Lung (tissue), 16 donors: ENCODE data around the gene TRAPPC1. TPM values are rescaled to one million over a fixed set of nuclear protein-coding genes. Genes with fewer than 3 reads are reported as not detected.
A peak's percentile ranks its signal among the peaks of the same experiment; 100 is the strongest.

Source experiments
- ATAC-seq: fragments of 200-7000 bp; cut with Tn5 transposase; one replicate; pipeline ENCODE4 v1.9.1; 2020; ENCODE audit warnings: moderate number of reproducible peaks; ENCODE audit not compliant: insufficient read depth, low FRiP score
- DNase-seq, 3 donors: peaks; one replicate each; pipeline ENCODE4 v3.0.0-alpha.2; 2013 to 2017
- H3K27ac ChIP-seq, 2 donors: one replicate each; pipeline ENCODE4 v1.5.1; 2013; ENCODE audit warnings: mild to moderate bottlenecking in 2 of 2, moderate library complexity in 2 of 2, control low read depth in 1 of 2, inconsistent platforms in 1 of 2, low read depth in 1 of 2, low read length in 1 of 2
- H3K27me3 ChIP-seq, 3 donors: one replicate each; pipeline ENCODE4 v1.5.1; 2013; ENCODE audit warnings: low read length in 2 of 3; ENCODE audit not compliant: control insufficient read depth in 3 of 3, insufficient read depth in 3 of 3
- H3K36me3 ChIP-seq, 4 donors: one replicate each; pipeline ENCODE4 v1.5.1; 2013; ENCODE audit warnings: low read length in 4 of 4, mild to moderate bottlenecking in 1 of 4, moderate library complexity in 1 of 4; ENCODE audit not compliant: control insufficient read depth in 4 of 4, insufficient read depth in 4 of 4
- H3K4me1 ChIP-seq, 5 donors: one replicate each; pipeline ENCODE4 v1.5.1; 2013; ENCODE audit warnings: low read length in 5 of 5, mild to moderate bottlenecking in 2 of 5, moderate library complexity in 1 of 5; ENCODE audit not compliant: control insufficient read depth in 5 of 5, insufficient read depth in 5 of 5
- H3K4me3 ChIP-seq: one replicate; pipeline ENCODE4 v1.5.1; 2013; ENCODE audit warnings: mild to moderate bottlenecking, control low read depth, moderate library complexity
- H3K9ac ChIP-seq, 2 donors: one replicate each; pipeline ENCODE4 v1.5.1; 2013; ENCODE audit warnings: low read length in 2 of 2, control low read depth in 1 of 2; ENCODE audit not compliant: insufficient read depth in 1 of 2
- H3K9me3 ChIP-seq, 4 donors: one replicate each; pipeline ENCODE4 v1.5.1; 2013; ENCODE audit warnings: low read length in 3 of 4, mild to moderate bottlenecking in 1 of 4, moderate library complexity in 1 of 4; ENCODE audit not compliant: control insufficient read depth in 4 of 4, insufficient read depth in 3 of 4
- CTCF ChIP-seq: IDR thresholded peaks from 2 replicates; pipeline ENCODE4 v1.5.1; 2012; ENCODE audit warnings: mild to moderate bottlenecking; ENCODE audit errors: control extremely low read depth, extremely low read depth
- WGBS, 2 donors: extraction: QIAGEN DNeasy Blood & Tissue Kit; methylation state at CpG; one replicate each; pipeline ENCODE4 v1.1.7; 2013; 5-methylcytosine and 5-hydroxymethylcytosine counted together
- long read RNA-seq, 5 donors: transcript quantifications; one replicate each; lab custom pipeline, GENCODE V29; 2026
- polyA plus RNA-seq, 2 donors: library from polyadenylated mRNA; stranded (reverse); fragments of 200-250 nt; gene quantifications; one replicate each; pipeline ENCODE4 v1.2.1, GENCODE V29; 2013
- total RNA-seq, 2 donors: library from RNA; depleted of rRNA in 1 of 2; stranded (reverse); fragments of >200 nt in 1 of 2; gene quantifications; one replicate each; pipeline ENCODE4 v1.2.1, GENCODE V29; 2014 to 2021
- donor health status: control.
- donor health status: control.
- donor health status: Bipolar disorder and iron deficiency.
- donor health status: healthy.
- donor health status: DM: yes; HTN: yes; CAD: no.

Gene TRAPPC1
- total RNA-seq (100 to 1,000 TPM in 1 of 2 donors, 10 to 100 TPM in 1; 58.9 to 158 TPM), polyA plus RNA-seq (100 to 1,000 TPM; 172 to 213 TPM)
- long read RNA-seq, donor 1, transcript TRAPPC1-201 (4 exons, 811 nt), result major isoform, 61 of 86 reads
- long read RNA-seq, donor 1, transcript TRAPPC1-202 (5 exons, 759 nt), result minor isoform, 12 of 86 reads
- long read RNA-seq, donor 1, partial matches to known transcripts, result 11 of 86 reads
- long read RNA-seq, donor 1, other reads (novel, unspliced or antisense), result 0 of 86 reads
- long read RNA-seq, donor 2, transcript TRAPPC1-201 (4 exons, 811 nt), result major isoform, 23 of 28 reads
- long read RNA-seq, donor 2, partial matches to known transcripts, result 0 of 28 reads
- long read RNA-seq, donor 2, other reads (novel, unspliced or antisense), result 0 of 28 reads
- long read RNA-seq, donor 3, transcript TRAPPC1-202 (5 exons, 759 nt), result minor isoform, 10 of 46 reads
- long read RNA-seq, donor 3, transcript TRAPPC1-201 (4 exons, 811 nt), result major isoform, 34 of 46 reads
- long read RNA-seq, donor 3, partial matches to known transcripts, result 0 of 46 reads
- long read RNA-seq, donor 3, other reads (novel, unspliced or antisense), result 0 of 46 reads
- long read RNA-seq, donor 4, transcript TRAPPC1-201 (4 exons, 811 nt), result major isoform, 29 of 48 reads
- long read RNA-seq, donor 4, partial matches to known transcripts, result 12 of 48 reads
- long read RNA-seq, donor 4, other reads (novel, unspliced or antisense), result 0 of 48 reads
- long read RNA-seq, donor 5, transcript TRAPPC1-202 (5 exons, 759 nt), result minor isoform, 13 of 105 reads
- long read RNA-seq, donor 5, transcript TRAPPC1-201 (4 exons, 811 nt), result major isoform, 76 of 105 reads
- long read RNA-seq, donor 5, partial matches to known transcripts, result 0 of 105 reads
- long read RNA-seq, donor 5, other reads (novel, unspliced or antisense), result 11 of 105 reads

GRCh38 chr17:7931709-7932482, at the start of gene TRAPPC1, which contains the start of gene CNTROB:
TRAPPC1 (minus strand) TSS chr17:7931946; CDS start chr17:7931829, 117 bp downstream.
CNTROB (plus strand) TSS chr17:7932206; CDS start chr17:7933080, 874 bp downstream.
- peaks cover 3 to 34% (median 7%) of the 10 kb centered on the region in 5 donors for H3K4me1 ChIP-seq
- DNase-seq (peak; percentile 100), ATAC-seq (peak; percentile 98)
- peak within 1 kb of the TSS; percentile 78 to 97 for H3K9ac ChIP-seq
- TF ChIP-seq CTCF, result no peak
- H3K9me3 ChIP-seq, result no peaks in the 10 kb centered on the region
- no peaks in the 10 kb centered on the region for H3K27me3 ChIP-seq
- 0 to 1% methylated on average over 55 of the region's 55 CpGs for WGBS, 2 donors
- H3K4me3 ChIP-seq, result peak within 1 kb of the TSS; percentile 78
- peak within 1 kb of the TSS; percentile 56 to 94 for H3K27ac ChIP-seq
- H3K36me3 ChIP-seq, result peaks cover 3 to 19% (median 12%) of the 10 kb centered on the region in 4 donors

GRCh38 chr17:7977805-7978204, 46.1 kb upstream of the TRAPPC1 start:
- Histone ChIP-seq H3K36me3 (no peaks in the 10 kb centered on the region), H3K9ac (no peak overlapping the region), H3K4me3 (no peak overlapping the region), H3K27me3 (no peaks in the 10 kb centered on the region), H3K4me1 (peaks cover 0 to 5% (median 0%) of the 10 kb centered on the region in 5 donors), H3K9me3 (peaks cover 0 to 9% (median 4%) of the 10 kb centered on the region in 4 donors), H3K27ac (no peak overlapping the region)
- whole genome bisulfite sequencing, 2 donors, result 90 to 92% methylated on average over 5 of the region's 5 CpGs
- DNase-seq (no peak), ATAC-seq (no peak)
- TF ChIP-seq CTCF, result no peak

GRCh38 chr17:7977039-7977438, 45.3 kb upstream of the TRAPPC1 start:
- WGBS, 2 donors, result 83 to 85% methylated on average over 4 of the region's 4 CpGs
- Histone ChIP-seq H3K27ac (no peak overlapping the region), H3K36me3 (no peaks in the 10 kb centered on the region), H3K4me1 (peaks cover 0 to 5% (median 0%) of the 10 kb centered on the region in 5 donors), H3K27me3 (no peaks in the 10 kb centered on the region), H3K9me3 (peaks cover 0 to 9% (median 4%) of the 10 kb centered on the region in 4 donors), H3K9ac (no peak overlapping the region), H3K4me3 (no peak overlapping the region)
- DNase-seq, result peak in 1 of 3 donors; percentile 17
- no peak for ATAC-seq
- TF ChIP-seq CTCF, result no peak
